Endodermal cell (in vitro differentiated cells): ENCODE results near the gene SHISAL2A. TPM values are rescaled to one million over a fixed set of nuclear protein-coding genes. Genes with fewer than 3 reads are reported as not detected.

Experiments used
- DNase-seq: peaks from one replicate; pipeline ENCODE4 v3.0.0-alpha.2; 2017
- H3K27ac ChIP-seq: 2 replicates; pipeline ENCODE4 v1.5.1; 2013; ENCODE audit warnings: mild to moderate bottlenecking, low read depth, low read length, moderate library complexity
- H3K27me3 ChIP-seq: 2 replicates; pipeline ENCODE4 v1.6.1; 2013; ENCODE audit warnings: mild to moderate bottlenecking, low read length, moderate library complexity; ENCODE audit not compliant: insufficient read depth, control insufficient read depth, poor library complexity, severe bottlenecking
- H3K36me3 ChIP-seq: 2 replicates; pipeline ENCODE4 v1.7.0; 2013; ENCODE audit warnings: mild to moderate bottlenecking, low read length, moderate library complexity; ENCODE audit not compliant: control insufficient read depth, insufficient read depth
- H3K4me1 ChIP-seq: one replicate; pipeline ENCODE4 v1.7.0; 2013; ENCODE audit warnings: low read length; ENCODE audit not compliant: control insufficient read depth, insufficient read depth
- H3K4me3 ChIP-seq: 2 replicates; pipeline ENCODE4 v1.5.1; 2013; ENCODE audit warnings: mild to moderate bottlenecking, low read length, moderate library complexity
- H3K9ac ChIP-seq: 2 replicates; pipeline ENCODE4 v1.6.1; 2013; ENCODE audit warnings: mild to moderate bottlenecking, low read length, moderate library complexity; ENCODE audit not compliant: poor library complexity, severe bottlenecking; ENCODE audit errors: extremely low read depth
- H3K9me3 ChIP-seq: 2 replicates; pipeline ENCODE4 v1.6.1; 2013; ENCODE audit warnings: mild to moderate bottlenecking, low read length, moderate library complexity; ENCODE audit not compliant: control insufficient read depth
- H3K27ac Mint-ChIP-seq: 2 replicates; pipeline ENCODE4 v1.8.0; 2020; ENCODE audit warnings: mixed read lengths
- H3K27me3 Mint-ChIP-seq: 2 replicates; pipeline ENCODE4 v1.8.0; 2021; ENCODE audit warnings: mild to moderate bottlenecking, mixed read lengths; ENCODE audit not compliant: insufficient read depth
- H3K36me3 Mint-ChIP-seq: 2 replicates; pipeline ENCODE4 v1.8.0; 2020; ENCODE audit warnings: low read depth, mixed read lengths
- H3K4me1 Mint-ChIP-seq: 2 replicates; pipeline ENCODE4 v1.8.0; 2020; ENCODE audit warnings: mixed read lengths
- H3K4me3 Mint-ChIP-seq: 2 replicates; pipeline ENCODE4 v1.8.0; 2020; ENCODE audit warnings: mild to moderate bottlenecking, moderate library complexity, mixed read lengths
- H3K9me3 Mint-ChIP-seq: 2 replicates; pipeline ENCODE4 v1.8.0; 2020; ENCODE audit warnings: mild to moderate bottlenecking, mixed read lengths
- WGBS, 2 experiments: methylation state at CpG; one replicate each; pipeline versions ENCODE4 v1.1.5 to v1.1.7; 2013; ENCODE audit warnings: missing lambda C conversion rate in 2 of 2, mixed read lengths in 1 of 2; ENCODE audit not compliant: insufficient coverage in 1 of 2, insufficient read length in 1 of 2; 5-methylcytosine and 5-hydroxymethylcytosine counted together
- total RNA-seq, 2 donors: library from RNA; stranded (reverse); fragmentation: NEBNext Ultra II Directional in 1 of 2; extraction: Animal tissue kit (Norgen Biotek cat#: 25700) in 1 of 2; gene quantifications; 2 replicates in 1 of 2; 3 replicates in 1 of 2; pipeline ENCODE4 v1.2.1, GENCODE V29; 2021
- TF ChIP-seq, protein P1 (sequence below): fragments of 200-600 bp; sonication (generic); conservative IDR thresholded peaks from 2 replicates; pipeline ENCODE4 v1.5.0; 2021; ENCODE audit warnings: antibody characterized with exemption, mild to moderate bottlenecking

The SHISAL2A gene
- total RNA-seq, 2 donors from 2014 or later: 1.5 to 5.3 TPM

DNA sequence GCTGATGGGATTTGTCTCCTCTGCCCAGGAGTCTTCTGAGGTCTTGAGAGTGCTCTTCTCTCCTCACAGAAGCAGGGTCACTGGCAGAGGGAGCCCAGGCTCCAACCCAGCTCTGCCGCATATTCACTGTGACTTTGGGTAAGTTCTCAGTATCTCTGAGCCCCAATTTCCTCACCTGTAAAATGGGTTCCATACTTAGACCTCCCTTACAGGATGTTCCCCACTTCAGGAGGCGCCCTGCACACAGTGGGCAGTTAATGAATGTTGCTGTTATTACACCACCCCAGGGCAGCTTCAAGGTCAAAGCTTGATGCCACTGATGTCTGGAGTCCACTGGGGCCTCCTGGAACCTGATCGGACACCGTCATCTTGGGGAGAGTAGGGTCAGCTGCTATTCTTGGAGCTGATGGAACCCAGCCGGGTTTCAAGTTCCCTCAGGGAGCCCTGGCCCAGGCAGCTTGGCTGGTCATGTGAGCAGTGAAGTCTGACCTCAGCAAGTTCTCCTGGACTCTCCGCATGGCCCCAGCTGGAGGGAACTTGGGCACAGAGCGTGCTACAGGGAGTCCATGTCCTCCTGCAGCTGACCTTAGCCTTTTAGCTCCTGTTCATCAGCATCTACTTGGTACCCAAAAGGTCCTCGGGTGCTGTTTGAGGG is 43.4 kb downstream of the SHISAL2A start:
- Mint-ChIP-seq H3K4me1 (peaks cover 26% of the 10 kb centered on the region), H3K9me3 (no peaks in the 10 kb centered on the region), H3K27ac (no peak overlapping the region), H3K4me3 (no peak overlapping the region), H3K36me3 (no peaks in the 10 kb centered on the region), H3K27me3 (no peaks in the 10 kb centered on the region)
- no peak overlapping the region for H3K9ac ChIP-seq
- TF ChIP-seq, protein P1, sequence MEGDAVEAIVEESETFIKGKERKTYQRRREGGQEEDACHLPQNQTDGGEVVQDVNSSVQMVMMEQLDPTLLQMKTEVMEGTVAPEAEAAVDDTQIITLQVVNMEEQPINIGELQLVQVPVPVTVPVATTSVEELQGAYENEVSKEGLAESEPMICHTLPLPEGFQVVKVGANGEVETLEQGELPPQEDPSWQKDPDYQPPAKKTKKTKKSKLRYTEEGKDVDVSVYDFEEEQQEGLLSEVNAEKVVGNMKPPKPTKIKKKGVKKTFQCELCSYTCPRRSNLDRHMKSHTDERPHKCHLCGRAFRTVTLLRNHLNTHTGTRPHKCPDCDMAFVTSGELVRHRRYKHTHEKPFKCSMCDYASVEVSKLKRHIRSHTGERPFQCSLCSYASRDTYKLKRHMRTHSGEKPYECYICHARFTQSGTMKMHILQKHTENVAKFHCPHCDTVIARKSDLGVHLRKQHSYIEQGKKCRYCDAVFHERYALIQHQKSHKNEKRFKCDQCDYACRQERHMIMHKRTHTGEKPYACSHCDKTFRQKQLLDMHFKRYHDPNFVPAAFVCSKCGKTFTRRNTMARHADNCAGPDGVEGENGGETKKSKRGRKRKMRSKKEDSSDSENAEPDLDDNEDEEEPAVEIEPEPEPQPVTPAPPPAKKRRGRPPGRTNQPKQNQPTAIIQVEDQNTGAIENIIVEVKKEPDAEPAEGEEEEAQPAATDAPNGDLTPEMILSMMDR: no peak
- H3K36me3 ChIP-seq: no peaks in the 10 kb centered on the region
- WGBS, 2 experiments: 81 to 83% methylated on average over 6 to 8 of the region's 8 CpGs
- no peak for DNase-seq
- H3K9me3 ChIP-seq: no peaks in the 10 kb centered on the region
- no peak overlapping the region for H3K4me3 ChIP-seq
- peaks cover 12% of the 10 kb centered on the region for H3K4me1 ChIP-seq
- no peaks in the 10 kb centered on the region for H3K27me3 ChIP-seq
- no peak overlapping the region for H3K27ac ChIP-seq

DNA sequence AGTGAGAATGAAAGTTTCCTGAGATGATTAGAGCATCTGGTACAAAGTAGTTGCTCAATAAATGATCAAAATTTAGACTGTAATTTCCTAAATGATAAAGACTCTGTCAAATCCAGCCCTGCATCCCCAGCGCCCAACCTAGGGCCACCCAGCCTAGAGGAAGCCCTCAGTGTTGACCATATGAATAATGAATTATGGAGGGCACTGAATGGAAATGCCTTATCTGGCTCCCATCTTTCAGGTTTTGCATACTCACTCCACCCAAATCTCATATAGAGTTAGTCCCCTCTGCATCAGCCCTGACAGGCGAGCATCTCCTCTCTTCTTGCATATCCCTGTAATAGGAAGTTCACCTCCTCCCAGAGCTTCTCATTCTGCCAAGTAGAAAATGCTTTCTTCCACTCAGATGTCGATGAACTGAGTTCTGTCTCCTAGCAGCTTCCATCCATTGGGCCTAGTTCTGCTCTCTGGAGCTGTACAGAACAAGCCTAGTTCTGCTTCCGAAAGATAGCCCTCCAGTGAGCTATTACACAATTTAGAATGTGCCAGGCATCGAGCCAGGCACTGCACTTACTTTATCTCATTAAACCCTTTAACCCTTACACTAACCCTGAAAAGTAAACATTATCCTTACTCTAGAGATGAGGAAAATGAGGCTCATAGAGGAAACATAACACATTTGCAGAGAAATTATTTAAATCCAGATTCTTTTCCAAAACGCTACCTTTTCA is 44.3 kb downstream of the SHISAL2A start:
- Mint-ChIP-seq H3K9me3 (no peaks in the 10 kb centered on the region), H3K27me3 (no peaks in the 10 kb centered on the region), H3K4me3 (no peak overlapping the region), H3K4me1 (peaks cover 26% of the 10 kb centered on the region), H3K36me3 (no peaks in the 10 kb centered on the region), H3K27ac (no peak overlapping the region)
- Histone ChIP-seq H3K9ac (no peak overlapping the region), H3K27ac (no peak overlapping the region), H3K4me3 (no peak overlapping the region), H3K27me3 (no peaks in the 10 kb centered on the region), H3K4me1 (peaks cover 12% of the 10 kb centered on the region), H3K36me3 (no peaks in the 10 kb centered on the region), H3K9me3 (no peaks in the 10 kb centered on the region)
- TF ChIP-seq, protein P1: no peak
- DNase-seq: no peak
- 91 to 93% methylated on average over 4 to 6 of the region's 6 CpGs for WGBS, 2 experiments

DNA sequence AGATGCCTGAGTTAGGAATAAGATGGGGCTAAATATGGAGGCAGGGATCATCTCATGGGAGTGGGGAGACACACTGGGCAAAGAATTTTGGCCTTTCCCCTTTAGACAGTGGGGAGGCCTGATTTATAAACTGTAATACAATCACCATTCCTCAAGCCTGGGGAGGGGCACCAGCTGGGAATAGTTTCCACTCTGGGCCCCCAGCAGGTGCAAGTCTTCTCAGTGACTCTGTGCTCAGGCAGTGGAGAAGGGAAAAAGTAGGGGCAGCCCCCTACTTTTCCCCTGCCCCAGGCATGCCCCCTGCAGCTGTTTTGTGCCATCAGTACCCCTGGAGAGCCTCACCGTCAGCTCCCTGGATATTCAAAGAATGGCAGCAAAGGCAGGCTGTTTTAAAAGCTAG is 46.1 kb downstream of the SHISAL2A start:
- H3K36me3 Mint-ChIP-seq: no peaks in the 10 kb centered on the region
- no peaks in the 10 kb centered on the region for H3K27me3 Mint-ChIP-seq
- Histone ChIP-seq H3K27me3 (no peaks in the 10 kb centered on the region), H3K36me3 (no peaks in the 10 kb centered on the region), H3K9ac (no peak overlapping the region), H3K4me1 (peaks cover 12% of the 10 kb centered on the region), H3K9me3 (peaks cover 6% of the 10 kb centered on the region), H3K4me3 (no peak overlapping the region), H3K27ac (peak overlapping the region; percentile 1)
- WGBS, 2 experiments: 57 to 73% methylated on average over 1 of the region's 1 CpG
- DNase-seq: no peak
- TF ChIP-seq, protein P1: no peak
- peaks cover 3% of the 10 kb centered on the region for H3K9me3 Mint-ChIP-seq
- H3K4me1 Mint-ChIP-seq: peaks cover 26% of the 10 kb centered on the region
- no peak overlapping the region for H3K27ac Mint-ChIP-seq
- H3K4me3 Mint-ChIP-seq: no peak overlapping the region
